ACC112 (cell line): ENCODE measurements around the gene KRT15.

Source experiments
- H2AFZ ChIP-seq: fragments of 200-600 bp; sonication (generic); one replicate; pipeline ENCODE4 v1.6.0; 2017; ENCODE audit warnings: antibody characterized with exemption, low read length; ENCODE audit not compliant: unreplicated experiment
- H3K27ac ChIP-seq: fragments of 200-600 bp; sonication (generic); 2 replicates; pipeline ENCODE4 v1.5.1; 2014; ENCODE audit warnings: low read depth, mild to moderate bottlenecking, antibody characterized with exemption, low read length, moderate library complexity
- H3K27me3 ChIP-seq: fragments of 200-600 bp; sonication (generic); 2 replicates; pipeline ENCODE4 v1.6.1; 2014; ENCODE audit warnings: mild to moderate bottlenecking, antibody characterized with exemption, low read length, moderate library complexity, mixed read lengths; ENCODE audit not compliant: insufficient read depth
- H3K36me3 ChIP-seq: fragments of 200-600 bp; sonication (generic); 2 replicates; pipeline ENCODE4 v1.6.1; 2016; ENCODE audit warnings: mild to moderate bottlenecking, antibody characterized with exemption, low read length, moderate library complexity, mixed read lengths; ENCODE audit not compliant: insufficient read depth
- H3K4me1 ChIP-seq: fragments of 200-600 bp; sonication (generic); one replicate; pipeline ENCODE4 v1.6.1; 2016; ENCODE audit warnings: low read length, mixed read lengths; ENCODE audit not compliant: insufficient read depth, unreplicated experiment, control insufficient read depth
- H3K4me3 ChIP-seq: fragments of 200-600 bp; sonication (generic); 2 replicates; pipeline ENCODE4 v1.5.1; 2014; ENCODE audit warnings: mild to moderate bottlenecking, low read depth, low read length
- H3K79me2 ChIP-seq: fragments of 200-600 bp; sonication (generic); one replicate; pipeline ENCODE4 v1.6.0; 2016; ENCODE audit warnings: low read length; ENCODE audit not compliant: control insufficient read depth, unreplicated experiment, insufficient read depth

Gene KRT15

GRCh38 chr17:41518789-41519449 lies at the start of gene KRT15:
TSS of gene KRT15 (minus strand) at chr17:41518890. CDS start at chr17:41518827, 63 bp downstream.
- Histone ChIP-seq H3K4me3 (no peak within 1 kb of the TSS), H2AFZ (no peak within 1 kb of the TSS), H3K36me3 (no peaks in the 10 kb centered on the region), H3K4me1 (peaks cover 19% of the 10 kb centered on the region), H3K27me3 (no peaks in the 10 kb centered on the region), H3K79me2 (no peaks in the 10 kb centered on the region), H3K27ac (no peak within 1 kb of the TSS)

GRCh38 chr17:41567317-41567716 lies 48.6 kb upstream of the KRT15 start:
- peaks cover 95% of the 10 kb centered on the region for H3K27me3 ChIP-seq
- no peaks in the 10 kb centered on the region for H3K4me1 ChIP-seq
- no peak overlapping the region for H2AFZ ChIP-seq
- H3K4me3 ChIP-seq, result no peak overlapping the region
- no peak overlapping the region for H3K27ac ChIP-seq
- no peaks in the 10 kb centered on the region for H3K36me3 ChIP-seq
- H3K79me2 ChIP-seq, result no peaks in the 10 kb centered on the region

- Histone ChIP-seq H3K27ac (no peak overlapping the region), H3K79me2 (no peaks in the 10 kb centered on the region), H3K4me3 (no peak overlapping the region), H3K27me3 (peaks cover 85% of the 10 kb centered on the region), H2AFZ (no peak overlapping the region), H3K4me1 (no peaks in the 10 kb centered on the region), H3K36me3 (no peaks in the 10 kb centered on the region)
These were observed 46.6 kb upstream of the KRT15 start for GRCh38 chr17:41565338-41565737.

GRCh38 chr17:41563607-41564170 lies 45.0 kb upstream of the KRT15 start:
- no peak overlapping the region for H2AFZ ChIP-seq
- no peaks in the 10 kb centered on the region for H3K36me3 ChIP-seq
- H3K27me3 ChIP-seq, result peaks cover 69% of the 10 kb centered on the region
- H3K27ac ChIP-seq, result no peak overlapping the region
- peaks cover 12% of the 10 kb centered on the region for H3K4me1 ChIP-seq
- no peak overlapping the region for H3K4me3 ChIP-seq
- no peaks in the 10 kb centered on the region for H3K79me2 ChIP-seq

GRCh38 chr17:41561554-41561953 lies 42.9 kb upstream of the KRT15 start:
- Histone ChIP-seq H3K4me1 (peaks cover 12% of the 10 kb centered on the region), H2AFZ (no peak overlapping the region), H3K27me3 (peaks cover 48% of the 10 kb centered on the region), H3K27ac (no peak overlapping the region), H3K79me2 (no peaks in the 10 kb centered on the region), H3K4me3 (no peak overlapping the region), H3K36me3 (no peaks in the 10 kb centered on the region)

GRCh38 chr17:41559548-41559947 lies 40.9 kb upstream of the KRT15 start:
- Histone ChIP-seq H3K4me3 (no peak overlapping the region), H3K4me1 (peaks cover 15% of the 10 kb centered on the region), H3K27me3 (peaks cover 31% of the 10 kb centered on the region), H3K79me2 (no peaks in the 10 kb centered on the region), H3K36me3 (no peaks in the 10 kb centered on the region), H2AFZ (no peak overlapping the region), H3K27ac (no peak overlapping the region)

- Histone ChIP-seq H3K27me3 (peaks cover 12% of the 10 kb centered on the region; the same call in 1 of the 2 replicates), H3K36me3 (no peaks in the 10 kb centered on the region), H3K4me3 (no peak overlapping the region), H2AFZ (no peak overlapping the region), H3K27ac (no peak overlapping the region), H3K4me1 (peaks cover 15% of the 10 kb centered on the region), H3K79me2 (no peaks in the 10 kb centered on the region)
These were observed 38.2 kb upstream of the KRT15 start for GRCh38 chr17:41556931-41557330.

GRCh38 chr17:41556306-41556705 lies 37.6 kb upstream of the KRT15 start:
- Histone ChIP-seq H3K79me2 (no peaks in the 10 kb centered on the region), H3K27ac (no peak overlapping the region), H3K4me1 (peaks cover 21% of the 10 kb centered on the region), H3K27me3 (peaks cover 7% of the 10 kb centered on the region; the same call in 1 of the 2 replicates), H3K36me3 (no peaks in the 10 kb centered on the region), H3K4me3 (no peak overlapping the region), H2AFZ (no peak overlapping the region)

- Histone ChIP-seq H3K27ac (no peak overlapping the region), H3K79me2 (no peaks in the 10 kb centered on the region), H3K36me3 (no peaks in the 10 kb centered on the region), H3K4me1 (peaks cover 22% of the 10 kb centered on the region), H3K27me3 (peaks cover 3% of the 10 kb centered on the region; the same call in 1 of the 2 replicates), H3K4me3 (no peak overlapping the region), H2AFZ (no peak overlapping the region)
These were observed 36.6 kb upstream of the KRT15 start for GRCh38 chr17:41555105-41555887.

- Histone ChIP-seq H2AFZ (no peak overlapping the region), H3K4me3 (no peak overlapping the region), H3K79me2 (no peaks in the 10 kb centered on the region), H3K4me1 (peaks cover 19% of the 10 kb centered on the region), H3K36me3 (no peaks in the 10 kb centered on the region), H3K27ac (no peak overlapping the region), H3K27me3 (peaks cover 3% of the 10 kb centered on the region; the same call in 1 of the 2 replicates)
These were observed 35.4 kb upstream of the KRT15 start for GRCh38 chr17:41553987-41554680.
